NCI-H2081 treated with DMSO at 0.1 percent for 48 hours (cell line): ENCODE measurements around the gene IGHMBP2.

Experiments used
- DNase-seq: peaks from one replicate; lab custom pipeline; 2025; lab: John Stamatoyannopoulos, UW

IGHMBP2 gene

GRCh38 chr11:68890490-68891231 lies 13.0 kb upstream of the IGHMBP2 start:
- no peak for DNase-seq

- DNase-seq: no peak
Observed at GRCh38 chr11:68891351-68891948, 12.2 kb upstream of the IGHMBP2 start.

- no peak for DNase-seq
Observed at GRCh38 chr11:68892576-68892975, 11.1 kb upstream of the IGHMBP2 start.

- no peak for DNase-seq
Observed at GRCh38 chr11:68893282-68893681, 10.4 kb upstream of the IGHMBP2 start.

GRCh38 chr11:68896171-68896959 lies 7.3 kb upstream of the IGHMBP2 start:
- no peak for DNase-seq

GRCh38 chr11:68897441-68897840 lies 6.2 kb upstream of the IGHMBP2 start:
- no peak for DNase-seq

GRCh38 chr11:68900835-68901381 lies 2.8 kb upstream of the IGHMBP2 start:
- no peak for DNase-seq

GRCh38 chr11:68904248-68904847 lies 657 bp downstream of the IGHMBP2 start:
- DNase-seq: no peak

GRCh38 chr11:68905421-68906360 lies 2.0 kb downstream of the IGHMBP2 start:
- DNase-seq: no peak

GRCh38 chr11:68908273-68908672 lies 4.6 kb downstream of the IGHMBP2 start:
- DNase-seq: no peak

- DNase-seq: no peak
Observed at GRCh38 chr11:68910965-68911364, 7.3 kb downstream of the IGHMBP2 start.

GRCh38 chr11:68911731-68912130 lies 8.0 kb downstream of the IGHMBP2 start:
- no peak for DNase-seq

- DNase-seq: no peak
Observed at GRCh38 chr11:68912254-68912653, 8.6 kb downstream of the IGHMBP2 start.

GRCh38 chr11:68913188-68913587 lies 9.5 kb downstream of the IGHMBP2 start:
- DNase-seq: no peak

GRCh38 chr11:68914761-68915160 lies 11.1 kb downstream of the IGHMBP2 start:
- DNase-seq: no peak

GRCh38 chr11:68916439-68916838 lies 12.7 kb downstream of the IGHMBP2 start:
- no peak for DNase-seq

GRCh38 chr11:68923614-68924013 lies 19.9 kb downstream of the IGHMBP2 start:
- DNase-seq: no peak

- DNase-seq: no peak
Observed at GRCh38 chr11:68924073-68924925, 20.6 kb downstream of the IGHMBP2 start.

- no peak for DNase-seq
Observed at GRCh38 chr11:68925611-68926010, 21.9 kb downstream of the IGHMBP2 start.
